Activated CD4-positive, alpha-beta T cell treated with anti-CD3 and anti-CD28 coated beads, Interleukin-2, amount 10 ng/mL, durations not matched to agents 24 days and 14 days (primary cell): Measurements from ENCODE around the gene KIF21A. TPM values are rescaled to one million over a fixed set of nuclear protein-coding genes. Genes with fewer than 3 reads are reported as not detected.
"Not testable (repeated sequence)": the region's sequence is repeated elsewhere in the genome, so short reads cannot be mapped to it uniquely, and the experiment has no call there.

Experiments
- DNase-seq: peaks from one replicate; pipeline ENCODE4 v3.0.0; 2022
- H3K27ac Mint-ChIP-seq: one replicate; pipeline ENCODE4 v1.8.0; 2022; ENCODE audit warnings: mild to moderate bottlenecking, mixed read lengths
- H3K27me3 Mint-ChIP-seq: one replicate; pipeline ENCODE4 v1.8.0; 2022; ENCODE audit warnings: mixed read lengths
- H3K36me3 Mint-ChIP-seq: one replicate; pipeline ENCODE4 v1.8.0; 2022; ENCODE audit warnings: low read depth, mild to moderate bottlenecking, mixed read lengths
- H3K4me1 Mint-ChIP-seq: one replicate; pipeline ENCODE4 v1.8.0; 2021; ENCODE audit warnings: mixed read lengths
- H3K4me3 Mint-ChIP-seq: one replicate; pipeline ENCODE4 v1.8.0; 2022; ENCODE audit warnings: mild to moderate bottlenecking, moderate library complexity, mixed read lengths
- H3K9me3 Mint-ChIP-seq: one replicate; pipeline ENCODE4 v1.8.0; 2021; ENCODE audit warnings: mixed read lengths
- intact Hi-C: fragments of 100-400 bp; cut with micrococcal nuclease; formaldehyde crosslinking; loops from one replicate; pipeline ENCODE4 v1.15.1; 2023
- total RNA-seq: library from RNA; stranded (reverse); gene quantifications from 2 replicates; pipeline ENCODE4 v1.2.3, GENCODE V29; 2022

Gene KIF21A
- total RNA-seq = 28.1 and 29.5 TPM in 2 replicates

GRCh38 chr12:39443081-39443928 lies at the start of gene KIF21A:
Gene KIF21A, minus strand, starts transcription at chr12:39443120. Its CDS starts 150 bp downstream, at chr12:39442970.
- Mint-ChIP-seq H3K9me3 (no peaks in the 10 kb centered on the region), H3K4me3 (peak within 1 kb of the TSS; percentile 95), H3K36me3 (peaks cover 7% of the 10 kb centered on the region), H3K27ac (peak within 1 kb of the TSS; percentile 97), H3K27me3 (peaks cover 14% of the 10 kb centered on the region), H3K4me1 (peaks cover 17% of the 10 kb centered on the region)
- intact Hi-C loops = loop anchor here (1.0 to 10.0 kb wide), 9 partner anchors 24 to 1126 kb away; partner anchors contain the start of genes ALG10B, CPNE8 and SLC2A13
- DNase-seq = peak; percentile 96

GRCh38 chr12:39490500-39491282 lies 47.8 kb upstream of the KIF21A start:
- H3K36me3 Mint-ChIP-seq = no peaks in the 10 kb centered on the region
- no peaks in the 10 kb centered on the region for H3K27me3 Mint-ChIP-seq
- intact Hi-C loops = no loop called here
- H3K27ac Mint-ChIP-seq = no peak overlapping the region
- DNase-seq = no peak
- peaks cover 6% of the 10 kb centered on the region for H3K9me3 Mint-ChIP-seq
- H3K4me3 Mint-ChIP-seq = no peak overlapping the region
- H3K4me1 Mint-ChIP-seq = no peaks in the 10 kb centered on the region

- Mint-ChIP-seq H3K36me3 (peaks cover 3% of the 10 kb centered on the region), H3K9me3 (peaks cover 6% of the 10 kb centered on the region), H3K27ac (no peak overlapping the region), H3K27me3 (no peaks in the 10 kb centered on the region), H3K4me1 (no peaks in the 10 kb centered on the region), H3K4me3 (no peak overlapping the region)
- intact Hi-C loops = no loop called here
- no peak for DNase-seq
These were observed 40.7 kb upstream of the KIF21A start for GRCh38 chr12:39483597-39483996.

GRCh38 chr12:39483042-39483441 lies 40.1 kb upstream of the KIF21A start:
- Mint-ChIP-seq H3K36me3 (peaks cover 4% of the 10 kb centered on the region), H3K4me1 (no peaks in the 10 kb centered on the region), H3K27ac (no peak overlapping the region), H3K9me3 (peaks cover 6% of the 10 kb centered on the region), H3K27me3 (no peaks in the 10 kb centered on the region), H3K4me3 (no peak overlapping the region)
- no peak for DNase-seq
- intact Hi-C loops = no loop called here

- no peak overlapping the region for H3K27ac Mint-ChIP-seq
- no peak overlapping the region for H3K4me3 Mint-ChIP-seq
- intact Hi-C loops = no loop called here
- H3K36me3 Mint-ChIP-seq = peaks cover 3% of the 10 kb centered on the region
- H3K9me3 Mint-ChIP-seq = peaks cover 16% of the 10 kb centered on the region
- no peak for DNase-seq
- no peaks in the 10 kb centered on the region for H3K4me1 Mint-ChIP-seq
- H3K27me3 Mint-ChIP-seq = no peaks in the 10 kb centered on the region
These were observed 34.0 kb upstream of the KIF21A start for GRCh38 chr12:39476894-39477293.

- H3K27me3 Mint-ChIP-seq = no peaks in the 10 kb centered on the region
- no peaks in the 10 kb centered on the region for H3K4me1 Mint-ChIP-seq
- peaks cover 18% of the 10 kb centered on the region for H3K9me3 Mint-ChIP-seq
- no peak for DNase-seq
- H3K4me3 Mint-ChIP-seq = no peak overlapping the region
- intact Hi-C loops = no loop called here
- no peak overlapping the region for H3K27ac Mint-ChIP-seq
- peaks cover 3% of the 10 kb centered on the region for H3K36me3 Mint-ChIP-seq
These were observed 33.2 kb upstream of the KIF21A start for GRCh38 chr12:39476121-39476520.

- H3K4me3 Mint-ChIP-seq, H3K27me3 Mint-ChIP-seq, H3K36me3 Mint-ChIP-seq, intact Hi-C loops, H3K27ac Mint-ChIP-seq, DNase-seq, H3K4me1 Mint-ChIP-seq: not testable (repeated sequence)
- H3K9me3 Mint-ChIP-seq = peaks cover 18% of the 10 kb centered on the region
These were observed 32.2 kb upstream of the KIF21A start for GRCh38 chr12:39475136-39475535.

- Mint-ChIP-seq H3K4me3 (peak overlapping the region; percentile 48), H3K9me3 (peaks cover 13% of the 10 kb centered on the region), H3K36me3 (peaks cover 4% of the 10 kb centered on the region), H3K27ac (peak overlapping the region; percentile 13), H3K27me3 (no peaks in the 10 kb centered on the region), H3K4me1 (peaks cover 16% of the 10 kb centered on the region)
- no peak for DNase-seq
- intact Hi-C loops = loop anchor here (1.0 to 10.0 kb wide), 3 partner anchors 24 to 227 kb away; partner anchors contain the start of genes ABCD2 and KIF21A
These were observed 24.5 kb upstream of the KIF21A start for GRCh38 chr12:39467432-39467870.

- no peak for DNase-seq
- H3K4me1 Mint-ChIP-seq = peaks cover 16% of the 10 kb centered on the region
- intact Hi-C loops = loop anchor here (10.0 kb wide), 1 partner anchor 230 kb away; no protein-coding TSS in a partner anchor
- H3K36me3 Mint-ChIP-seq = peaks cover 4% of the 10 kb centered on the region
- no peak overlapping the region for H3K27ac Mint-ChIP-seq
- H3K27me3 Mint-ChIP-seq = no peaks in the 10 kb centered on the region
- H3K4me3 Mint-ChIP-seq = no peak overlapping the region
- H3K9me3 Mint-ChIP-seq = peaks cover 10% of the 10 kb centered on the region
These were observed 22.2 kb upstream of the KIF21A start for GRCh38 chr12:39464976-39465695.

- no peak overlapping the region for H3K27ac Mint-ChIP-seq
- no peaks in the 10 kb centered on the region for H3K9me3 Mint-ChIP-seq
- H3K27me3 Mint-ChIP-seq = no peaks in the 10 kb centered on the region
- intact Hi-C loops = loop anchor here (10.0 kb wide), 1 partner anchor 234 kb away; no protein-coding TSS in a partner anchor
- H3K4me1 Mint-ChIP-seq = peaks cover 2% of the 10 kb centered on the region
- H3K4me3 Mint-ChIP-seq = no peak overlapping the region
- H3K36me3 Mint-ChIP-seq = no peaks in the 10 kb centered on the region
- DNase-seq = no peak
These were observed 18.1 kb upstream of the KIF21A start for GRCh38 chr12:39461059-39461458.

- no peaks in the 10 kb centered on the region for H3K9me3 Mint-ChIP-seq
- H3K27me3 Mint-ChIP-seq = peaks cover 2% of the 10 kb centered on the region
- H3K36me3 Mint-ChIP-seq = no peaks in the 10 kb centered on the region
- DNase-seq = no peak
- no peak overlapping the region for H3K4me3 Mint-ChIP-seq
- H3K27ac Mint-ChIP-seq = no peak overlapping the region
- H3K4me1 Mint-ChIP-seq = no peaks in the 10 kb centered on the region
- intact Hi-C loops = no loop called here
These were observed 16.1 kb upstream of the KIF21A start for GRCh38 chr12:39459027-39459434.

GRCh38 chr12:39451977-39452376 lies 9.1 kb upstream of the KIF21A start:
- H3K27me3 Mint-ChIP-seq = peaks cover 24% of the 10 kb centered on the region
- no peaks in the 10 kb centered on the region for H3K36me3 Mint-ChIP-seq
- no peak for DNase-seq
- no peak overlapping the region for H3K27ac Mint-ChIP-seq
- no peaks in the 10 kb centered on the region for H3K4me1 Mint-ChIP-seq
- intact Hi-C loops = no loop called here
- no peak overlapping the region for H3K4me3 Mint-ChIP-seq
- no peaks in the 10 kb centered on the region for H3K9me3 Mint-ChIP-seq

GRCh38 chr12:39448038-39448437 lies 5.1 kb upstream of the KIF21A start:
- intact Hi-C loops = loop anchor here (10.0 kb wide), 2 partner anchors 237 to 543 kb away; partner anchors contain the start of gene CPNE8
- Mint-ChIP-seq H3K27me3 (peaks cover 26% of the 10 kb centered on the region), H3K9me3 (no peaks in the 10 kb centered on the region), H3K4me1 (peaks cover 3% of the 10 kb centered on the region), H3K27ac (no peak overlapping the region), H3K36me3 (no peaks in the 10 kb centered on the region), H3K4me3 (no peak overlapping the region)
- DNase-seq = no peak
